Umbilical cord (tissue), 2 donors: ENCODE measurements around the gene BAIAP2L1. TPM values are rescaled to one million over a fixed set of nuclear protein-coding genes. Genes with fewer than 3 reads are reported as not detected.
"Not testable (repeated sequence)": the region's sequence is repeated elsewhere in the genome, so short reads cannot be mapped to it uniquely, and the experiment has no call there.

ENCODE experiments used
- DNase-seq: peaks from one replicate; pipeline ENCODE4 v3.0.0-alpha.2; 2015; ENCODE audit warnings: low spot score
- total RNA-seq: library from RNA; depleted of rRNA; stranded (reverse); fragments of >200 nt; gene quantifications from one replicate; pipeline ENCODE4 v1.2.3, GENCODE V29; 2014; ENCODE audit warnings: low replicate concordance; ENCODE audit not compliant: insufficient read depth

BAIAP2L1 gene
- 1.2 TPM for total RNA-seq

- peak; percentile 56 for DNase-seq
These were observed at the start of gene BAIAP2L1 for GRCh38 chr7:98400542-98401340. Gene BAIAP2L1 (minus strand): TSS chr7:98401090. CDS start chr7:98400852, 238 bp downstream.

- DNase-seq, result no peak
These were observed 47.9 kb upstream of the BAIAP2L1 start for GRCh38 chr7:98448766-98449165.

GRCh38 chr7:98440992-98441391 is 40.1 kb upstream of the BAIAP2L1 start:
- DNase-seq, result not testable (repeated sequence)

- DNase-seq, result no peak
These were observed 38.6 kb upstream of the BAIAP2L1 start for GRCh38 chr7:98439484-98439883.

GRCh38 chr7:98434087-98434486 is 33.2 kb upstream of the BAIAP2L1 start:
- no peak for DNase-seq

- DNase-seq, result no peak
These were observed 28.9 kb upstream of the BAIAP2L1 start for GRCh38 chr7:98429799-98430198.

GRCh38 chr7:98423043-98423442 is 22.2 kb upstream of the BAIAP2L1 start:
- no peak for DNase-seq

GRCh38 chr7:98420966-98421612 is 20.2 kb upstream of the BAIAP2L1 start:
- DNase-seq, result peak; percentile 34

- DNase-seq, result not testable (repeated sequence)
These were observed 19.1 kb upstream of the BAIAP2L1 start for GRCh38 chr7:98419988-98420387.

GRCh38 chr7:98419316-98419691 is 18.4 kb upstream of the BAIAP2L1 start:
- DNase-seq, result not testable (repeated sequence)

GRCh38 chr7:98418636-98419315 is 17.9 kb upstream of the BAIAP2L1 start:
- peak; percentile 21 for DNase-seq

- no peak for DNase-seq
These were observed 17.4 kb upstream of the BAIAP2L1 start for GRCh38 chr7:98418271-98418635.

GRCh38 chr7:98417604-98418270 is 16.8 kb upstream of the BAIAP2L1 start:
- DNase-seq, result peak; percentile 17

GRCh38 chr7:98414205-98414900 is 13.5 kb upstream of the BAIAP2L1 start:
- no peak for DNase-seq

GRCh38 chr7:98413655-98414054 is 12.8 kb upstream of the BAIAP2L1 start:
- not testable (repeated sequence) for DNase-seq

GRCh38 chr7:98409843-98410242 is 9.0 kb upstream of the BAIAP2L1 start:
- DNase-seq, result no peak

- DNase-seq, result not testable (repeated sequence)
These were observed 7.3 kb upstream of the BAIAP2L1 start for GRCh38 chr7:98408146-98408545.

GRCh38 chr7:98406827-98407226 is 5.9 kb upstream of the BAIAP2L1 start:
- DNase-seq, result no peak

- DNase-seq, result no peak
These were observed 4.0 kb upstream of the BAIAP2L1 start for GRCh38 chr7:98404840-98405239.

- DNase-seq, result peak; percentile 8
These were observed 874 bp downstream of the BAIAP2L1 start for GRCh38 chr7:98399890-98400541.

- DNase-seq, result peak; percentile 9
These were observed 1.4 kb downstream of the BAIAP2L1 start for GRCh38 chr7:98399462-98399861.
